NCI-H2227 treated with DMSO at 0.1 percent for 48 hours (cell line): Measurements from ENCODE around the gene MCCC2.
"Not testable (repeated sequence)": the region's sequence is repeated elsewhere in the genome, so short reads cannot be mapped to it uniquely, and the experiment has no call there.

Source experiments
- DNase-seq: peaks from one replicate; lab custom pipeline; 2025; lab: John Stamatoyannopoulos, UW

Gene MCCC2

GRCh38 chr5:71662381-71662780 lies 75.2 kb downstream of the MCCC2 start:
- no peak for DNase-seq

GRCh38 chr5:71663191-71663969 lies 76.2 kb downstream of the MCCC2 start:
- no peak for DNase-seq

DNA sequence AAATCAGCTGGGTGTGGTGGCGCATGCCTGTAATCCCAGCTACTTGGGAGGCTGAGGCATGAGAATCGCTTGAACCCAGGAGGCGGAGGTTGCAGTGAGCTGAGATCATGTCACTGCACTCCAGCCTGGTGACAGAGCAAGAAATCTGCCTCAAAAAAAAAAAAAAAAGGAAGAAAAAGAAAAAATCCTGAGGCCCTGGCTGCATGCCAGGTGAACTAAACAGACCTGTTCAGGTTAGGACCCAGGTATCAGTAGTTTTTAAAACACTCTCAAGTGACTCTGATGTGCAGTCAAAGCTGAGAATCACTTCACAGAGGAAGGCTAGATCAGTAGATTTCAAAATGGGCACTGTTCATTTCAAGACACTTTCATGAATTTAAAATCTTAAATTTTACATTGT lies 77.5 kb downstream of the MCCC2 start:
- DNase-seq = not testable (repeated sequence)

- no peak for DNase-seq
Measured at GRCh38 chr5:71666321-71666720, 79.2 kb downstream of the MCCC2 start.

GRCh38 chr5:71677977-71678376 lies 90.8 kb downstream of the MCCC2 start:
- no peak for DNase-seq

GRCh38 chr5:71679714-71680113 lies 92.6 kb downstream of the MCCC2 start:
- DNase-seq = no peak

DNA sequence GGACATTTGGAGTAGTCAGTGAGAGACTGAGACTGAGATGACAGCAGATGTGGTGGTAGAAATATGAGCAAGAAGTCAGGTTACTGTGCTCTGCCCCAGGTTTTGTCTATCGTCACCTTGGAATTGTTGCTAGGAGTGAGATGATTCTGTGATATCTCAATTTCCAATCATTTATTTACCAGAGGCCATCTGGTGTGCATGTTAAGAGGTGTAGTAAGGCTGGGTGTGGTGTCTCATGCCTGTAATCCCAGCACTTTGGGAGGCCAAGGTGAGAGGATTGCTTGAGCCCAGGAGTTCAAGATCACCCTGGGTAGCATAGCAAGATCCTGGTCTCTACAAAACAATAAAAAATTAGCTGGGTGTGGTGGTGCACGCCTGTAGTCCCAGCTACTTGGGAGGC lies 93.4 kb downstream of the MCCC2 start:
- DNase-seq = no peak

DNA sequence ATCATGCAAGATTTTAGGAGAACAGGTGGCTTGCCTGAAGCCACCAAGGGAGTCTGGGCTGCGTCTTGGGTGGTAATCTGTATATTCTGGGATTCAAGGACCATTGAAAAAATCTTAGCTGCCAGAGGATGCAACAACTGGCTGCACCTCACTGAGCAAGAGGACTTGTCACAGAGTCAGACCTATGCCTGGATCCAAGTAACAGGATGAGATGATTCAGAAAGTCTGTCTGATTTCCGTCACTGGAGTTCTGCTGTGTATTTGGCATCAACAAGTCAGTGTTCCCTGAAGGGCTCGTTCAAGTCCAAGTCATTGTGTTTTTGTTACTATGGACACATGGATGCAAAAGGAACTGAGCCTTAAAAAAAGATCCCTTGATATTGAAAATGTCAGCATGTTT lies 94.2 kb downstream of the MCCC2 start:
- no peak for DNase-seq

DNA sequence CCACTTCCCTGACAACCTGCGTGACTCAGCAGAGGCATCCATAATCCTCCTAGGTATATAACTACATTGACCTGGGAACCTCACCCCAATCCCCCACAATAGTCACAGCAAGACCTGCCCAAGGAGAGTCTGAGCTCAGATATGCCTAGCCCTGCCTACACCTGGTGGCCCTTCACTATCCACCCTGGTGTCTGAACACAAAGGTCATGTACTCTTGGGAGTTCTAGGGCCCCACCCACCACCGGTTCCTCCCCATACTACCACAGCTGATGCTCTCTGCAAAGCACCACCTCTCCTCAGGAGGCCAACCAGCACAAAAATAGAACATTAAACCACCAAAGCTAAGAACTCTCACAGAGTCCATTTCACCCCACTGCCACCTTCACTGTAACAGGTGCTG lies 97.2 kb downstream of the MCCC2 start:
- no peak for DNase-seq

- DNase-seq = peak; percentile 22
Measured at GRCh38 chr5:71693828-71694427, 106.8 kb downstream of the MCCC2 start.

- no peak for DNase-seq
Measured at GRCh38 chr5:71695071-71695470, 107.9 kb downstream of the MCCC2 start.

DNA sequence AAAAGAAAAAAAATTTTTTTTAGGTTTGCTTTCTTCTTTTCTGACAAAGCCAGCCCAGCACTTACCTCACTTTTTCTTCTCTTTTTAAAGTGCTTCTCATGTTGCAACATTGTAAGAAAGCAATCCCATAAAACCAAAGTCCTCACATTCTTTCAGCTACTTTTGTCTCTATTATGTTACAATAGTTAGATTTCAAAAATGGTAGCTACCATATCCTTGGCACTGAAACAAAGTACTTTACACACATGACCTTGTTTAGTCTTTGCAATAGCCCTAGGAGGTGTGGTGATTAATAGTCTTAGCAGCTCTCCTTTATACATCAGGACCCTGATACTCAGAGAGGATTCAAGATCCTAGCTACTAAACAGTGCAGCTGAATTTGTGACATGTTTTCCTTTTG lies 108.5 kb downstream of the MCCC2 start:
- no peak for DNase-seq

DNA sequence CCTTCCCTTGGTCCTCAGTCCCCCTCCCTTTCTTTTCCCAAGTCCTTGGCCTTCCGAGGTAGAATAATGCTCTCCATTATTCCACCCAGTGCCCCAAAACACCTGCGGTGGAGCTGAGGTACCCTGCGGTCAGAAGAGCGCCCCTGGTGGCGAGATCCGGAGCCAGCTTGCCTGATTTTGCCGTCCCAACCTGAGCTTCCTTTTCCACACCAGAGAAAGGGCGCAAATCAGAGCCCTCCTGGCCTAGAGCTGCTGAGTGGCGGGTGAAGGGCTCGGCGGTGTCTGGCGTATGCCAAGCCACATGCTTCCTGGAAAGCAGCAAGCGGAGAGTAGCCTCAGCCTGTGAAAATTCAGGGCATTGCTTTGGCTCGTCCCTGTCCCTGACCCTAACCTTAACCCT lies 110.8 kb downstream of the MCCC2 start:
- no peak for DNase-seq

DNA sequence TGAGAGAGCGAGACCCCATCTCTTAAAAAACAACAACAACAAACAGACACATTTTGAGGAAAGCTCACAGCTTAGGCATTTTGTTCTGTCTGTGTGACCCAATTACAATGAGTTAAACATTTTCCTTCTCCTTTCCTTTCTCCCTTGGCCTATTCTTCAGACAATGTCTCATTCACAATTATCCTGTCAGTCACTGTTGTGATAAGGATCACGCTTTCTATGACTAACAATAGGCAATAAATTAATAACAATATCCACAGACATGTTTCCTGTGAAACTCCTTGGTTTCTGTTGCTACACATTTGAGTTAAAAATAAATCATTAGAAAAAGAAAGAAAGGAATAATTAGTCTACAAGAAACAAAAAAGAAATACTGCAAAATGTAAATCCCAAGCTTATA lies 112.1 kb downstream of the MCCC2 start:
- no peak for DNase-seq

GRCh38 chr5:71699751-71700150 lies 112.6 kb downstream of the MCCC2 start:
- DNase-seq = no peak

GRCh38 chr5:71700803-71701202 lies 113.7 kb downstream of the MCCC2 start:
- DNase-seq = no peak

- no peak for DNase-seq
Measured at GRCh38 chr5:71701407-71701806, 114.3 kb downstream of the MCCC2 start.

DNA sequence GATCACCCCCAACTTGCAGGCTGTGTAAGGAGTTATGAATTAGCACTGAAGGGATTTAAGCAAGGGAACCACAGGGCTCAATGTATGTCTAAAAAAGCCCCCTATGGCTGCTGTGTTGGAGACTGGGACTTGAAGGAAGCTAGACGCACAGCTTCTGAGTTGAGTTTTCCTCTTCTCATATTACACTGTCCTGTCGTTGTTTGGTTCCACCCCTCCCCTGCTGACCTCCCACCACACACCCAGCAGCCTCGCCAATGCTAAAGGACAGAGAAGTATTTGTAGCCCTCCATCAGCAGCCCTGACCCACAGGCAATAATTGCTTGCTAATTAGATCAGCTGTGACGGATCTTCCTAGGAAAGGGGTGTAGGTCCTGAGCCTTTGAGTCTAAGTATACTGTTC lies 116.8 kb downstream of the MCCC2 start:
- no peak for DNase-seq

DNA sequence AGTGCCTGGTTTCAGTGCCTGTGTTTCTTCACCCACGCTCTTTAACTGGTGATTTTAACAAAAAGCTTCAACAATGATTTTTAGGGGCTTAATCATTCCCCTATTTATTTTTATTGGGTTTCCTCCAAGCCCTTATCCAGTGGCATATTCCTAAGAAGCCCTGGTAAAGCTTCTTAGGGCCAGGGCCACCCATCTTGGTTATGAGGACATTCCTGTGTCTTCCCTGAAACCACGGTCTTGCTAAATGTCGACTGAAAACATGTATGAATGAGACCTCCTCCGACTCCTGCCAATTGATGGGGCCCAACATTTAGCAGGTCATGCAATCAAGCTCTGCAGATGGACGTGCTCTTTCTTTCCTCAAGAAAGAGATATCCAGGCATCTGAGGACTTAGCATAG lies 118.3 kb downstream of the MCCC2 start:
- DNase-seq = no peak

DNA sequence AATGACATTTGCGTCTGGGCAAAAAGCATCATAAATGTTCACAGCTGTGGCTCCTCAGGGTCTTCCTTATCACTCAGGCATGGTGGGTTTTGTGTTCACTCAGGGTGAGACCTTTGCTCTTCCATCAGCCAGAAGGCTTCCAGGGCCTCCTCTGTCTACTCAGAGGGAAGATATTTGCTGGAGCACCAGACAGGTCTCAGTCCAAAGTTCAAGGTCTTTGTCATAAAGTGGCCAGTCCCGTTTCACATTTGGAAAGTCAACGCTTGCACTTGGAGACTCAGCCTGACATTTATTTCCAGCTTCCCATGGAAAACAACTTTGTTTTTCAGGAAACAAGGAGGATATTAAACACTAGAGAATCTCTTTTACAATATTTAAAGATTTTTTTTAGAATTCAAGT lies 119.8 kb downstream of the MCCC2 start:
- DNase-seq = no peak
